Activated CD4-positive, alpha-beta T cell treated with anti-CD3 and anti-CD28 coated beads, Interleukin-2, Interleukin-4, amounts not matched to agents 100 ng/mL and 50 ng/mL, durations not matched to agents 16 hours and 8 hours (primary cell): ENCODE measurements around the gene CTU1.
"Not testable (repeated sequence)": the region's sequence is repeated elsewhere in the genome, so short reads cannot be mapped to it uniquely, and the experiment has no call there.

ENCODE experiments used
- DNase-seq: peaks from one replicate; pipeline ENCODE4 v3.0.0-alpha.2; 2020; ENCODE audit warnings: low spot score

The CTU1 gene

GRCh38 chr19:51108066-51108804 lies at the start of gene CTU1:
CTU1 (minus strand) TSS chr19:51108409; CDS start chr19:51104569, 3,840 bp downstream.
- DNase-seq, result peak; percentile 99

GRCh38 chr19:51157265-51157664 lies 49.1 kb upstream of the CTU1 start:
- DNase-seq, result no peak

GRCh38 chr19:51156710-51157109 lies 48.5 kb upstream of the CTU1 start:
- no peak for DNase-seq

GRCh38 chr19:51150627-51151026 lies 42.4 kb upstream of the CTU1 start:
- DNase-seq, result no peak

GRCh38 chr19:51148580-51148979 lies 40.4 kb upstream of the CTU1 start:
- DNase-seq, result no peak

GRCh38 chr19:51147663-51148062 lies 39.5 kb upstream of the CTU1 start:
- no peak for DNase-seq

GRCh38 chr19:51146751-51147150 lies 38.5 kb upstream of the CTU1 start:
- no peak for DNase-seq

GRCh38 chr19:51145916-51146493 lies 37.8 kb upstream of the CTU1 start:
- no peak for DNase-seq

- DNase-seq, result no peak
Observed at GRCh38 chr19:51144482-51145045, 36.4 kb upstream of the CTU1 start.

GRCh38 chr19:51143486-51143885 lies 35.3 kb upstream of the CTU1 start:
- DNase-seq, result no peak

GRCh38 chr19:51142809-51143475 lies 34.7 kb upstream of the CTU1 start:
- DNase-seq, result not testable (repeated sequence)

- DNase-seq, result no peak
Observed at GRCh38 chr19:51142119-51142518, 33.9 kb upstream of the CTU1 start, which contains the start of gene SIGLEC7. SIGLEC7 (plus strand) TSS chr19:51142301; CDS start chr19:51142370, 69 bp downstream.

GRCh38 chr19:51141181-51141580 lies 33.0 kb upstream of the CTU1 start:
- DNase-seq, result no peak

- DNase-seq, result no peak
Observed at GRCh38 chr19:51140441-51140840, 32.2 kb upstream of the CTU1 start.

- no peak for DNase-seq
Observed at GRCh38 chr19:51139299-51140014, 31.2 kb upstream of the CTU1 start.

- no peak for DNase-seq
Observed at GRCh38 chr19:51138549-51138979, 30.4 kb upstream of the CTU1 start.

- no peak for DNase-seq
Observed at GRCh38 chr19:51137792-51138425, 29.7 kb upstream of the CTU1 start.

GRCh38 chr19:51136851-51137551 lies 28.8 kb upstream of the CTU1 start:
- no peak for DNase-seq

GRCh38 chr19:51135986-51136762 lies 28.0 kb upstream of the CTU1 start:
- DNase-seq, result no peak

GRCh38 chr19:51135004-51135403 lies 26.8 kb upstream of the CTU1 start:
- no peak for DNase-seq
